G401 (cell line): ENCODE data around the gene KIF26A. TPM values are rescaled to one million over a fixed set of nuclear protein-coding genes. Genes with fewer than 3 reads are reported as not detected.
"Not testable (repeated sequence)": the region's sequence is repeated elsewhere in the genome, so short reads cannot be mapped to it uniquely, and the experiment has no call there.

ENCODE experiments used
- DNase-seq: peaks from one replicate; pipeline ENCODE4 v3.0.0-alpha.2; 2015; ENCODE audit warnings: low spot score
- in situ Hi-C: cut with HindIII; loops from 2 replicates; pipeline ENCODE4 v1.10.0; 2016; ENCODE audit warnings: low sequenced_read_pairs, mixed read lengths
- total RNA-seq: library from RNA; depleted of rRNA; stranded (reverse); fragments of >200 nt; shearing (Covaris generic); gene quantifications from 2 replicates; pipeline ENCODE4 v1.2.3, GENCODE V29; 2014

KIF26A gene
- total RNA-seq, 1 experiment from 2014 or later, result 19.8 TPM

DNA sequence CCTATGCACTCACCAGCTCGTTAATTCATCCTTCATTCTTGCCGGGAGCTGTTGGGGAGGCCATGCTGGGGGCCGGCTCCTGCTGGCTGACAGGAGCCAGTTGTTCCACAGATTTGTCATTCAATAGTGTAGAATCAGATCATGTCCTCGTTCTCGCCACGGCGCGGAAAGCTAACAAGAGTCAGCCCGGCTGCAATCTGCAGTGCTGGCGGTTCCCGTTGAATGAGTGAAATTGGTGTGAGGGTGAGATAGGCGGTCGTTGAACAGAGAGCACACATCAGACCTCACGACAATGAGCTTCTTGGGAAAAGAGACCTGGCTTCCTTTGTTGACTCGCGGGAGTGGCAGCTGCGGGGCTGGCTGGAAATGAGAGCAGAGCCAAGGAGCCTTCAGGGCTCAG is 57.5 kb downstream of the KIF26A start:
- in situ Hi-C loops, result no loop called here
- DNase-seq, result no peak

DNA sequence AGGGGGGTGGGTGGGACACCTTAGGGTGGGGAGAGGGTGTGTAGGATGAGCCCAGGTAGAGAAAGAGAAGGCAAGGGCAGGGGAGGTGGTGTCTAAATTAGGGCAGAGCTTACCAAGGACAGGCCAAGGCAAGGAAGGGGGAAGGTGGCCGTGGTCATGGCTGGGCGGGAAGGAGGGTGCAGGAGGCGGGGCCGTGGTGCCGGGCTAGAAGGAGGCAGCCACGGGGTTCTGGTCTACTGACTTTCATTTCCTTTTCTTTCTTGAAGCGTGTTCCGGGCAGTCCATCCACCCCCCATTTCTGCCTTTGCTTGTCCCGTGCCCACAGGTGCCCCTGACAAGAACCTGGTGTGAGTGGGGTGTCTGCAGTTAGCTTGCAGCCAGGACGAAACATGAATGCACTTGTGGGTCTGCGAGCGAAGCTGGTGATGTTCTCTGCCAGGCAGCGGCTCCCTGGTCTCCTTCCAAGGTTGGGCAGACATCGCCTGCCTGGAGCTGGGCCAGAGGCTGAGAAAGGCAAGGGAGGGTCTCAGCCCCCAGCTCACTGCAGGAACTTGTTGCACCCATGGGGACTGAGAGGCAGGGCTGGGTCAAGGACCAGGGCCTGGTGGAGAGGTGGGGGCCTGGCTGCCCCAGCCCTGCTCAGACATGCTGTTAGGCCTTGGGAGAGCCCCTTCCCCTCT is 58.2 kb downstream of the KIF26A start:
- no peak for DNase-seq
- in situ Hi-C loops, result no loop called here

DNA sequence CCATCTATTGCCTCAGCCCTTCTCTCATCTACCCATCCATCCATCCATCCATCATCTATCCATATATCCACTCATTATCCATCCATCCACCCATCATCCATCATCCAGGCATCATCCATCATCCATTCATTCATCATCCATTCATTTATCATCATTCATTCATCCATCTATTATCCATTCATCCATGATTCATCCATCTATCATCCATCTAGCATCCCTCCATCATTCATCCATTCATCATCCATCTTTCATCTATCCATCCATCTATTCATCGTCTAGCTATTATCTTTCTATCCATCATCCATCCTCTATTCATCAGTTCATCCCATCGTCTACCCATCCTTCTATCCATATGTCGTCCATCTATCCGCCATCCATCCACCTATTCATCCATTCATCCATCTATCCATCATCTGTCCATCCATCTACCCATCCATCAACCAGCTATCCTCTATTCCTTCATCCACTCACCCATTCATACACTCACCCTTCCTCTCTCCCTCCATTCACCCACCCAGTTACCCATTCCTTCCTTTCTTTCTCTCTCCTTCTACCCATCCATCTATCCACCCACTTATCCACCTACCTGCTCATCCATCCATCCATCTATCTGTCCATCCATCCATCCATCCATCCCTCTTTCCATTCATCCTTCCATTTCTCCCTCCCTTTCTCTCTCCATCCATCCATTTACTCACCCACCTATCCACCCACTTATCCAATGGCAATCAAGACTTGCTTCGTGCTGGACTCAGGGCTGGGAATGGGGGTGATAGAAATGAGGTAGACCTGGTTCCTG is 59.3 kb downstream of the KIF26A start:
- in situ Hi-C loops, result no loop called here
- DNase-seq, result no peak

DNA sequence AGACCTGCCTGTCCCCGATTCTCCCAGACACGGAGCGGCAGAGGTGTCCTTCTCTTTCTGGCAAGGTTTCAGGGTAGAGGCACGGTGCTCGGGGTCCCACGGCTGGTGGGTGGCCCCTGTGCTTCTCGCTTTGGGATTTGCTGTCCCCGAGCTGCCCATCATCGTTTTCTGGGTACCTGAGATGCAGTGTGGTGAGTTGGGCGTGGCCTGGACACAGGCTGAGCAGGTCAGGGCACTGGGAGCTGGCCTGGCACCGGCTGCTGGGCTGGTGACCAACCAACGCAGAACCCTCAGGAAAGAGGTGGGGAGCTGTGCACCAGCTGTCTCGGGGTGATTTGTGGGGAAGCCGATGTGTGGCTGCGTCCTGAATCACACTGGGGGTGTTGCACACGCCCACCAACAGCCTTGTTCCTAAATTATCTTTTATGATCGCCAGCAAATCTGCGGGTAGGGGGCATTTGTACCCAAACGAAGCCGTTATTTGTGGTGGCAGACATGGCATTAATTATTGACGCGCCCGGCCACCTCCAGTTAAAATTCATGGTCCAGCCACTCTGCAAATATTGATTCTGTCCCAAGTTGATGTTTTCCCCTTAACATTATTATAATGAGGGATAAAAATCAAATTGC is 61.0 kb downstream of the KIF26A start:
- no peak for DNase-seq
- in situ Hi-C loops, result no loop called here

DNA sequence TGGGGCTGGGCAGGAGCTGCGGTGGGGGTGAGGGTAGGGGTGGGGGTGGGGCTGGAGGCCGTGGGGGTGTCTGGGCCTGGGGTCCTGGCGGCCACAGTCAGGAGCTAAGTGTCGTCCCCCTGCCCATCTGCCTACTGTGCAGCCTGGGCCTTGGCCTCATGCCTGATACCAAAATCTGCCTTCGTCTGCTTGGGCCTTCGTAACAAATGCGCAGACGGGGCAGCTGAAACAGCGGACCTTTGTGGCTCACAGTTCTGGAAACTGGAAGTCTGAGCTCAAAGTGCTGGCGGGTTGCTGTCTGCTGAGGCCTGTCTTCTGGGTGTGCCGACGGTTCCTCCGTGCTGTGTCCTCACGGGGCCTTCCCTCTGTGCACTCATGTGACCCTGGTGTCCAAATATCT is 61.7 kb downstream of the KIF26A start:
- in situ Hi-C loops, result no loop called here
- DNase-seq, result no peak

DNA sequence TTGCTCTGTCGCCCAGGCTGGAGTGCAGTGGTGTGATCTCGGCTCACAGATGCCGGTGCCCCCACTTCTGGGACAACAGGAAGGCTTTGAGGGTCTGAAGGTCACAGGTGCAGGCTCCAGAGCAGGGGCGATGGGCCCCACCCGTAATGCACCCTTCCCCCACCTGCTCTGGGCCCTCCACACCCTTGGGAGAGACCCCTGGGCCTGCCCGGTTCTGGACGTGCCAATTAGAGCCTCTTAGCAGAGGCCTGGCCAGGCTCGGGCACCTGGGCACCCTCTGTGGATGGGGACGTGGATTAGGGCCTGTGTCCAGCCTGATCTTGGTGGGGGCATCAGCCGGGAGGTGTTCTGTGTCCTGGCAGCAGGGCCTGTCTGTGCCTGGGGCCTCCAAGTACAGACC is 62.2 kb downstream of the KIF26A start:
- no peak for DNase-seq
- in situ Hi-C loops, result no loop called here

DNA sequence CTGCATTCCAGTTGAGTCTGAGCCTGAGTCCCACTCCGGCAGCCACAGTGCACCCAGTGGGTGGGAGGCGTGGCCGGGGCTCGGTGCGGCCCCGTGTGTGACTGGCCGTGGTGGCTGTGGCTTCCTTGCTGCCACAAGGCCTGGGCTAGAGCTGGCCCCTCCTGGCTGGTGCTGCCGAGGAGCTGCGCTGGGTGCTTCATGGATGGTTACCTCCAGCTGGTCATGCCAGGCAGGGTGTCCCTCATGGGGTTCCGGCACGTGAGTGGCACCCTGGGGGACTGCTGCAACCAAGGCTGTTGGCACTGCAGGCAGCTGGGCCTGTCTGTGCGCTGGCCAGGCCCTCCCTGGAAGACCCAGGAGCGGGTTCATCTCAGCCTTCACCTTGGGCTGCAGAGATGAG is 62.7 kb downstream of the KIF26A start:
- in situ Hi-C loops, result no loop called here
- no peak for DNase-seq

DNA sequence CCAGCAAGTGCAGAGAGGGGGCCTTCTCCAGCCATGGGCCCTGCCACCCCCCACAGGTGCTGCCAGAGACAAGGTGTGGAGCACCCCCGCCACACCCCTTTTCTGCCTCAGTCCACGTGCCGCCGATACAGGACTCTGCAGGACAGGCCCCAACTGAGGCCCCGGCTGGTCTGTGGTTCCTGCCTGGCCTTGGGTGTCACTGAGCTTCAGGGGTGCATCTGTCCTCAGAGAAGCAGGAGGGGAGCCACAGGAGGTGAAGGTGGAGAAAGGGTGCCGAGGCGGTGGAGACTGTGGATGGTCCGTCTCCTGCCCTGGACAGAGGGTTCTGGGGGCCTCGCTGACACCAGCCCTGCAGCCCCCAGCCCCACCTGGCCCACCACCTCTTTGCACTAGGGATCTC is 63.1 kb downstream of the KIF26A start:
- DNase-seq, result no peak
- in situ Hi-C loops, result no loop called here

DNA sequence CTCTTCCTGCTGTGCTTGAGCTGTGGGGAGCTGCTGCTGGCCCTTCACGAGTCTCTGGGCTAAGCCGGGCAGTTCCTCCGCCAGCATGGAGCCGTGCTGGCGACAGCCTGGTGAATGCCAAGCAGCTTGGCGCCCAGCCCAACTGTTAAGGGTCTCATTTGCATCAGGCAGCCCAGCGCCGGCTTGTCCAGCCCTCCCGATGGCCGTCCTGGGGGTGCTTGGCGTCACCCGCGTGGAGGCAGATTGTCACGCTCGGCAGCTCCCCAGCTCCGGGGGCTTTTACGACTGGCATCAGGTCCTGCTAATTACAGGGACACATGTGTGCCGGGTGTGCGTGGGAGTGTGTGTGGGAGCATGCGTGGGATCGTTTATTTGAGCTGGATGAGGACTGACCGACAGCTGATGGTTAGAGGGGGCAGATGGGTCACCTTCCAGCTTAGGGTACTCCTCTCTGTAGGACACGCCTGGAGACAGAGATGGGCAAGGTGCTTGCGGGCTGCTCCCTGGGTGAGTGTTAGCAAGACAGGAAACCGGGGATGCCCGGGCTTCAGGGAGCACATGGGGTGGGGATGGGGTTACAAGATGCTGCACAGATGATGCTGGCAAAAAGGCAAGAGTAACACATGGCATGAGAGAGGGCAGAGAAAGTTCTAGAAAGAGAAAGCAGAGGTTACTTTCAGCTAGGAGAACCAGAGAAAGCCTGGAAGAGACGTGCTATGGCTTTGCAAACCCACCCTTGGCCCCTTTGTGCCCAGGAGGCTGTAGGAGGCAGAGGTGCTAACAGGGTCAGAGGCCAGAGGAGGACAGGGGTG is 64.1 kb downstream of the KIF26A start:
- in situ Hi-C loops, result no loop called here
- no peak for DNase-seq

DNA sequence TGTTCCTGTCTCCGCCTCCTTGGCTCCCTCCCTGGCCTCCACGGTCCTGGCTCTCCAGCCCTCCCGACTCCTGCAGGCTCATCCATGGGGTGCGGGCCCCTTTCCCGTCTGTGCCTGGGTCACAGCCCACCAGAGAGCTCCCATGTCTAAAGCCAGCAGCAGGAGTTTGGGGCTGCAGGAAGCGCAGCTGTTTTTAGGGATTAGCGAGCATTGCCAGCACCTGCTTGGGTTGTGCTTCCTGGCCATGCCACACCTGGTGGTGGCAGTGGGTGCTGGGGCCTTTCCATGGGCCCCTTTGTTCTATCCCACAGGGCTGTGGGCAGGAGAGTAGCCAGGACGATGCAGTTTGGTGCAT is 64.7 kb downstream of the KIF26A start:
- no peak for DNase-seq
- in situ Hi-C loops, result no loop called here

DNA sequence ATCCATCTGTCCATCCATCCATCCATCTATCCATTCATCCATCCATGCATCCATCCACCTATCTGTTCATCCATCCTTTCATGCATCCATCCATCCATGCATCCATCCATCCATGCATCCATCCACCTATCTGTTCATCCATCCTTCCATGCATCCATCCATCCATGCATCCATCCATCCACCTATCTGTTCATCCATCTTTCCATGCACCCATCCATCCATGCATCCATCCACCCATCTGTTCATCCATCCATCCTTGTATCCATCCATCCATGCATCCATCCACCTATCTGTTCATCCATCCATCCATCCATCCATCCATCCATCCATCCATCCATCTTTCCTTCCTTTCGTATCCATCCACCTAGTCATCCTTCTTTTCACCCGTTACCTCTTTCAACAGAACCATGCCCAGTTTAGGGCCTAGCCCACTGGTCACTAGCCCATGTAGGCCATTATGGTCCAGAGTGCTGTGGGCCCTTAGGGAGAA is 66.3 kb downstream of the KIF26A start:
- no peak for DNase-seq
- in situ Hi-C loops, result no loop called here

DNA sequence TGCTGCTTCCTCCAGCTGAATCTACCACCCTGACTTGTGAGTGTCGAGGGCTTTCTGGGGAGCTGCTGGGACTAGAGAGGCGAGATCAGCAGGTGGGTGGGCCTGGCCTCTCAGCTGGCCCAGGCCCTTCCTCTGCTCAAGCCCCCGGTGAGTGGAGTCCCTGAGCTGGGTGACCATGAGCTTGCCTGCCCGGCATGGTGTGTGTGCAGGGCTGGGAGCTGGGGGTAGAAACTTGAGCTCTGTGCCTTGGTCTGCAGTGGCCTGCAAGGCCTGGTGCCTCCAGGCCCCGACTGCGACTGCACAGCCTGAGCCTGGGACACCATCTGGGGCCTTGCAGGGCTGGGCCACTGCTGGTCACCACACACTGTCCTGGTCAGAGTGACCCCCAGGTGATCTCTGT is 67.4 kb downstream of the KIF26A start:
- no peak for DNase-seq
- in situ Hi-C loops, result no loop called here

DNA sequence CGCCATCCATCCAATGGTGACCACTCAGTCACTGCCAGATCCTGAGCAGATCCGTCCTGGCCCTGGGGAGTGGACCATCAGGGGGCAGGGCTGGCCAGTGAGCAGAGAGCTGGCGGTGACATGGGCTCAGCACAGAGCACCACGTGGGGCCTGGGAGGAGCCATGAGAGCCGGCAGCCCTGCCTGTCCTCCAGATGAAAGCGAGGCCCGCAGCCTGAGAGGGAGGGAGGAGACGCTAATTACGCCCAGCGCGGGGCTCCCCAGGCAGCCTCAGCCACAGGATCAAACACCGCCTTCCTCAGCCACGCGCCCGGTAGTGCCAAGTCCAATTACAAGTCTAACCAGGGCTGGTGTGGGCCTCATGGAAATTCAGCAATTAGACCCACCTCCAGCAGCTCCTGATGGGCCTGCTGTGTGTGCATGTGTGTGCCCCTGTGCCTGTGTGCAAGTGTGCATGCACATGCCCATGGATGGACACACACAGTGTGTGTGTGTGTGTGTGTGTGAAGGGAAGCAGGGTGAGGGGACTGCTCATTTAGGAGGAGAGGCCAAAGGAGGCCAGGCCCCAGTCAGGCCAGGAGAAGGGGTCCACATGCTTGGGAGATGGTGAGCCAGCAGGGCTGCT is 68.0 kb downstream of the KIF26A start:
- in situ Hi-C loops, result no loop called here
- DNase-seq, result no peak

DNA sequence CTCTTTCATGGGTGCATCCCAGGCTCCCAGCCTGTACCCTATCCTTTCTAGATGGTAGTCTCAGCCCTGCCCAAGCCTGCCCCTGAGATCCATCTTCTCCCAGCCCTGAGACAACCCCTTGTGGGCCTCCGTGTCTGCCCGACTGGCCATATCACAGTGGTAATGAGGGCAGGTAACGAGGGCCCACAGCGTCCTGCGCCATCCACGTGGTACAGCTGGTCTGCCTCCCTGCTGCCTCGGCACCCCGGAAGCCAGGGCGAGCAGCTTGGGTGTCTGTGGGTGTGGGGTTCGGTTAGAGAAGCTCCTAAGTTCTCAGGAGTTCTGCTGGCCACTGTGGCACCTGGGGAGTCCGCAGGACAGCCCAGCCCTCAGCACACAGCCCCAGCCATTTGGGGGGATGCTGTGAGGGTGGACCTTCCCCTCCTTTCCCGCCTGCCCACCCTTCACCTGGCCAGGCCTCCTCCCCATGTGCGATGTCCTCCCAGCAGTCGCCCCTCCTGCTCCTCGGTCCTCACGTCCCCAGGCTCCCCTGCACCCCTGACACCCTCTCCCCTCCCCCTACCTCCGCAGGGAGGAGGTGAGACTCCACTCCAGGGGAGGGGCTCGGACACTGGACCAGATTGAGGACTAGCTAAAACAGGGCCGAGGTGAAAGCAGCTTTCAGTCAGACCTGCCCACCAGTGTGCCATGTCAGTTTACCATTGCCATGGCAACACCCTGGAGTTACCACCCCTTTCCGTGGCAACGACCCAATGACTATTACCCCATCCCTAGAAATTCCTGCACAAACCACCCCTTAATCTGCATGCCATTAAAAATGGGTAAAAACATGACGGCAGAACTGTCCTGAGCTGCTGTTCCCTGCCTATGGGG is 69.0 kb downstream of the KIF26A start:
- in situ Hi-C loops, result no loop called here
- DNase-seq, result no peak

DNA sequence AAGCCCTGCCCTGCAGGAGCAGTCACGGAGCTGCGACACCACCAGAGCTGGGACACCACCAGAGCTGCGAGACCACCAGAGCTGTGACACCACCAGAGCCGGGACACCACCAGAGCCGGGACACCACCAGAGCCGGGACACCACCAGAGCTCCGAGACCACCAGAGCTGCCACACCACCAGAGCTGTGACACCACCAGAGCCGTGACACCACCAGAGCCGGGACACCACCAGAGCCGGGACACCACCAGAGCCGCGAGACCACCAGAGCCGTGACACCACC is 69.6 kb downstream of the KIF26A start:
- in situ Hi-C loops, DNase-seq: not testable (repeated sequence)

DNA sequence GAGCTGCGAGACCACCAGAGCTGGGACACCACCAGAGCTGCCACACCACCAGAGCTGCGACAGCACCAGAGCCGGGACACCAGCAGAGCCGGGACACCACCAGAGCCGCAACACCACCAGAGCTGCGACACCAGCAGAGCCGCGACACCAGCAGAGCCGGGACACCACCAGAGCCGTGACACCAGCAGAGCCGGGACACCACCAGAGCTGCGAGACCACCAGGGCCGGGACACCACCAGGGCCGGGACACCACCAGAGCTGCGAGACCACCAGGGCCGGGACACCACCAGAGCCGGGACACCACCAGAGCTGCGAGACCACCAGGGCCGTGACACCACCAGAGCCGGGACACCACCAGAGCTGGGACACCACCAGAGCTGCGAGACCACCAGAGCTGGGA is 69.9 kb downstream of the KIF26A start:
- in situ Hi-C loops, DNase-seq: not testable (repeated sequence)

DNA sequence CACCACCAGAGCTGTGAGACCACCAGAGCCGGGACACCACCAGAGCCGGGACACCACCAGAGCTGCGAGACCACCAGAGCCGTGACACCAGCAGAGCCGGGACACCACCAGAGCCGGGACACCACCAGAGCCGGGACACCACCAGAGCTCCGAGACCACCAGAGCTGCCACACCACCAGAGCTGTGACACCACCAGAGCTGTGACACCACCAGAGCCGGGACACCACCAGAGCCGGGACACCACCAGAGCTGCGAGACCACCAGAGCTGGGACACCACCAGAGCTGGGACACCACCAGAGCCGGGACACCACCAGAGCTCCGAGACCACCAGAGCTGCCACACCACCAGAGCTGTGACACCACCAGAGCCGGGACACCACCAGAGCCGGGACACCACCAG is 70.7 kb downstream of the KIF26A start:
- DNase-seq, in situ Hi-C loops: not testable (repeated sequence)

DNA sequence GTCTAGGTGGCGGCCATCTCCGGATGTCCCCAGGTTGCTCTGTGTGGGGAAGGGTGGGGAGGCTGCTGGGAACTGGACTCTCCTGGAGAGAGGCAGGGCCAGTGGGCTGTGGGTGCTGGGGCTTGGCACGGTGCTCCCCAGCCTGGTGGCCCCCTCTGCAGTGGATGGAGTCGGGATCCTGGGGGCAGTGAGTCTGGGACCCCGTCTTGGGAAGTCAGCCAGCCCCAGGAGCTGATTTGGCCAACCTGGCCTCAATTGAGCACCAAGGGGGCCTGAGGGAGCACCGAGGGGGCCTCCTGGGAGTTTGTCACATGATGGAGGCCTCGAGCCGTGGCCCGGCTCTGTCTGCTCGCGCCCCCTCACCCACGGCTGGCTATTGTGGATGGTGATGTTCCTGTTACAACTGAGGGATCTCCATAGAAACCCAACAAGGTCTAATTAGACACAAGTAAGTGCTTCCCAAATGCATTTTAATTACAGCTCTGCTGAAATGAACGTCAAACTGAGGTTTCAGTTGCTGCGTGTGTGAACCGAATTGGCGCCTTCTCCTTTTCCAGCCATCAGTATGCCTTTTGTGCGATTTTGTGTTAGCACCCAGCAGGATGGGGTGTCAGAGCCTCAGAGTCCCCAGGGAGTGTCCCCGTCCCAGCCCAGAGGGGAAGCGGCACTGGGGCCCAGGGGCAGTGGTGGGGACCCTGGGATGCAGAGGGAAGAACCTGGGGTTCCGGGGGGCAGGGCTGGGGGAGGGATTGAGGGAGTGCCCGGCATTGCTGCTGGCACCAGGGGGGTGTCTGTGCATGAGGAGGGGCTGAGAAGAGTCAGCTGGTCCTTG is 71.8 kb downstream of the KIF26A start:
- in situ Hi-C loops, result no loop called here
- DNase-seq, result no peak
